Large intestine (tissue), 12 donors: Measurements from ENCODE around the gene OR1N1. TPM values are rescaled to one million over a fixed set of nuclear protein-coding genes. Genes with fewer than 3 reads are reported as not detected.
"Not testable (repeated sequence)": the region's sequence is repeated elsewhere in the genome, so short reads cannot be mapped to it uniquely, and the experiment has no call there.

Experiments used
- DNase-seq, 2 donors: peaks; one replicate each; pipeline versions ENCODE4 v3.0.0 to v3.0.0-alpha.2; 2013
- H3K27ac ChIP-seq: one replicate; pipeline ENCODE4 v1.5.1; 2013; ENCODE audit warnings: low read length
- H3K27me3 ChIP-seq: 2 replicates; pipeline ENCODE4 v1.6.1; 2013; ENCODE audit warnings: low read length; ENCODE audit not compliant: control insufficient read depth, insufficient read depth
- H3K36me3 ChIP-seq: 2 replicates; pipeline ENCODE4 v1.6.1; 2013; ENCODE audit warnings: low read length; ENCODE audit not compliant: control insufficient read depth, insufficient read depth
- H3K4me1 ChIP-seq: one replicate; pipeline ENCODE4 v1.6.1; 2013; ENCODE audit warnings: low read length; ENCODE audit not compliant: control insufficient read depth, insufficient read depth
- H3K4me3 ChIP-seq: one replicate; pipeline ENCODE4 v1.5.1; 2013; ENCODE audit warnings: low read length
- H3K9me3 ChIP-seq: one replicate; pipeline ENCODE4 v1.6.1; 2013; ENCODE audit warnings: mild to moderate bottlenecking, low read depth, low read length, moderate library complexity; ENCODE audit not compliant: control insufficient read depth
- WGBS: methylation state at CpG from one replicate; pipeline ENCODE4 v1.1.5; 2013; ENCODE audit warnings: low lambda C conversion rate; ENCODE audit not compliant: insufficient coverage; 5-methylcytosine and 5-hydroxymethylcytosine counted together
- long read RNA-seq, 11 donors: transcript quantifications; one replicate each; lab custom pipeline, GENCODE V29; 2026
- polyA plus RNA-seq: library from polyadenylated mRNA; unstranded; fragments of 120-200 nt; gene quantifications from one replicate; pipeline ENCODE4 v1.2.1, GENCODE V29; 2013

Gene OR1N1, protein sequence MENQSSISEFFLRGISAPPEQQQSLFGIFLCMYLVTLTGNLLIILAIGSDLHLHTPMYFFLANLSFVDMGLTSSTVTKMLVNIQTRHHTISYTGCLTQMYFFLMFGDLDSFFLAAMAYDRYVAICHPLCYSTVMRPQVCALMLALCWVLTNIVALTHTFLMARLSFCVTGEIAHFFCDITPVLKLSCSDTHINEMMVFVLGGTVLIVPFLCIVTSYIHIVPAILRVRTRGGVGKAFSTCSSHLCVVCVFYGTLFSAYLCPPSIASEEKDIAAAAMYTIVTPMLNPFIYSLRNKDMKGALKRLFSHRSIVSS
- polyA plus RNA-seq, result not detected
- long read RNA-seq, donor 1, result 0 reads
- long read RNA-seq, donor 2, result 0 reads
- long read RNA-seq, donor 3, result 0 reads
- long read RNA-seq, donor 4, result 0 reads
- long read RNA-seq, donor 5, result 0 reads
- long read RNA-seq, donor 6, result 0 reads
- long read RNA-seq, donor 7, result 0 reads
- long read RNA-seq, donor 8, result 0 reads
- long read RNA-seq, donor 9, result 0 reads
- long read RNA-seq, donor 10, result 0 reads
- long read RNA-seq, donor 11, result 0 reads

DNA sequence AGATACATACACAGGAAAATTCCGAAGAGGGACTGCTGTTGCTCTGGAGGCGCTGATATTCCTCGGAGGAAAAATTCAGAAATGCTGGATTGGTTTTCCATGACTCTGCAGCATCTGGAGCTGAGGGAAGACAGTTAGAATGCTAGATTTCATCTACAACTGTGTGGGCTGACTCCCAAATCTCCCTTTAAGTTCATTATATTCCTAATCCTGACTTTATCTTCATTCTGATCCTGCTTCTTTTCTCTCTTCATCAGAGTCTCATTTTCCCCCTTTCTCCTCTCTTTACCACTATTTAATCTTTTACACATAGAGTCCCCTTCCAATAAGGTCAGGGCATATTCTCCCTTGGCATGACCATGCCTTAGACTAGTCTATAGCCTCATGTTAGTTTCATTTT is at the start of gene OR1N1:
Gene OR1N1 (minus strand): TSS at position 101 of the 400 bp plus-strand sequence. CDS start 0 bp downstream, at position 101.
- Histone ChIP-seq H3K9me3 (no peaks in the 10 kb centered on the region), H3K27me3 (peaks cover 6% of the 10 kb centered on the region), H3K4me1 (no peaks in the 10 kb centered on the region), H3K4me3 (no peak within 1 kb of the TSS), H3K36me3 (no peaks in the 10 kb centered on the region), H3K27ac (no peak within 1 kb of the TSS)
- DNase-seq, result no peak
- no CpG with 5 or more reads among the region's 3 CpGs for WGBS

DNA sequence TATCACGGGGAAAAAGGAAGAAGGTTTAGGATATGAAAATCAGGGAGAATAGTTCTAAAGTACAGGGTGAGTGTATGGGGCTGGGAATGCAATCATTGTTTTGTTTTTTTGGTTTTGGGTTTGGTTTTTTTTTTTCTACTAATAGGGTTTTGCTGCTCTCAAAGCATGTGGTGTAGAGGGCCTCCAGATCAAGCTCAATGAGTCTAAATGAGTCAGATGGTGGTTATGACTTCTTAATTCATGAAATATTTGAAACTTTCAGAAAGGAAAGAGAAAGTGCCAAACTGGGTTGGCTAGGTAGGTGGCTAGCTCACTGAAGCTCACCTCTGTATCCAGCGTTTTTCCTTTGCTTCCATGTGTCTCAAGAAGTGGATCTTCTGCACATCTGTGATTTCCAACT is 45.4 kb upstream of the OR1N1 start:
- H3K27ac ChIP-seq, result no peak overlapping the region
- H3K4me3 ChIP-seq, result no peak overlapping the region
- no peaks in the 10 kb centered on the region for H3K9me3 ChIP-seq
- WGBS, result 83% methylated on average over 1 of the region's 2 CpGs
- no peaks in the 10 kb centered on the region for H3K4me1 ChIP-seq
- H3K27me3 ChIP-seq, result no peaks in the 10 kb centered on the region
- no peak for DNase-seq
- no peaks in the 10 kb centered on the region for H3K36me3 ChIP-seq

DNA sequence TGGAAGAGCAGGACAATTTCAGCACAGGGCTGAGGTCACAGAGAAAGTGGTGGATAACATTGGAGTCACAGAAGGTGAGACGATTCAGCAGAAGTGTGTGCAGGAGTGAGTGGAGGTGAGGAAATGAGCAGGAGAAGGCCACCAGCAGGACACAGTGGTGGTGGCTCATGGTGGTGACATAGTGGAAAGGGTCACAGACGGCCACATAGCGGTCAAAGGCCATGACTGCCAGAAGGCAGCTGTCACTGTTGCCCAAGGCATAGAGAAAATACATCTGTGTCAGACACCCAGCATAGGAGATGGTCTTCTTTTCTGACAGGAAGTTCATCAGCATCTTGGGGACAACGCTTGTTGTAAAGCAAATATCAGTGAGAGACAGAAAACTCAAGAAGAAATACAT is 40.8 kb upstream of the OR1N1 start:
- no peaks in the 10 kb centered on the region for H3K27me3 ChIP-seq
- DNase-seq, result no peak
- no peaks in the 10 kb centered on the region for H3K4me1 ChIP-seq

DNA sequence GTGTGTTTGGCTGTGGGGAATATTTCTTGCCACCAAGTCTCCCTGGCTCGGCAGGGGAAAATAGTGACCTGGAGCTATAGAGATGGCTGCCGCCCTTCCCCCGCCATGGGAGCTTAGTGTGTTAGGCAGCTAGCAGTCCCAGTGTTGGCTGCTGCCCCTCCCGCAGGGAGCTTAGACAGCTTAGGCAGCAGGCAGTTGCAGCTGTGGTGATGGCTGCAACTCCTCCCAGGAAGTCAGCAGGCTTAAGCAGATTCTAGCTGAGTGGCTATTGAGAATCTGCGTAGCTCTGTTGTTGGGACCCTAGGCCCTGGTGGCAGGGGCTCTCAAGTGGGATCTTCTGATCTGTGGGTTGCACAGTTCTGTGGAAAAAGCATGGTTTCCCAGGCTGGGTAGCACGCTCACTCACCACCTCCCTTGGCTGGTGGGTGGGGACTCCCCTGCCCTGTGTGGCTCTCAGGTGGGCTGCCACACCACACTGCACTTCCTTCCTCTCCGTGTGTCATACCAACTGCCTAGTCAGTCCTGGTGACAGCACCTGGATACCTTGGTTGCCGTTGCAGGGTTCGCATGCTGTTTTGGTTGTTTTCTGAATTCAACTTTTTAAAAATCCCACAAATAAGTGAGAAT is 35.2 kb upstream of the OR1N1 start:
- peak in 1 of 2 donors; percentile 2 for DNase-seq
- no CpG with 5 or more reads among the region's 9 CpGs for WGBS

More for the DNA sequence above, 40.8 kb upstream of the OR1N1 start:
- H3K9me3 ChIP-seq, result no peaks in the 10 kb centered on the region
- no peaks in the 10 kb centered on the region for H3K36me3 ChIP-seq
- no CpG with 5 or more reads among the region's 4 CpGs for WGBS
- H3K27ac ChIP-seq, result no peak overlapping the region
- H3K4me3 ChIP-seq, result no peak overlapping the region

GRCh38 chr9:122561446-122561845 is 34.4 kb upstream of the OR1N1 start:
- WGBS, result 78% methylated on average over 1 of the region's 4 CpGs
- H3K9me3 ChIP-seq, result no peaks in the 10 kb centered on the region
- DNase-seq, result no peak
- H3K36me3 ChIP-seq, result no peaks in the 10 kb centered on the region
- H3K4me3 ChIP-seq, result no peak overlapping the region
- H3K27me3 ChIP-seq, result no peaks in the 10 kb centered on the region
- H3K27ac ChIP-seq, result no peak overlapping the region
- no peaks in the 10 kb centered on the region for H3K4me1 ChIP-seq

More for the DNA sequence above, 35.2 kb upstream of the OR1N1 start:
- no peaks in the 10 kb centered on the region for H3K36me3 ChIP-seq
- H3K27ac ChIP-seq, result no peak overlapping the region
- no peaks in the 10 kb centered on the region for H3K9me3 ChIP-seq
- no peak overlapping the region for H3K4me3 ChIP-seq
- no peaks in the 10 kb centered on the region for H3K27me3 ChIP-seq
- H3K4me1 ChIP-seq, result no peaks in the 10 kb centered on the region

DNA sequence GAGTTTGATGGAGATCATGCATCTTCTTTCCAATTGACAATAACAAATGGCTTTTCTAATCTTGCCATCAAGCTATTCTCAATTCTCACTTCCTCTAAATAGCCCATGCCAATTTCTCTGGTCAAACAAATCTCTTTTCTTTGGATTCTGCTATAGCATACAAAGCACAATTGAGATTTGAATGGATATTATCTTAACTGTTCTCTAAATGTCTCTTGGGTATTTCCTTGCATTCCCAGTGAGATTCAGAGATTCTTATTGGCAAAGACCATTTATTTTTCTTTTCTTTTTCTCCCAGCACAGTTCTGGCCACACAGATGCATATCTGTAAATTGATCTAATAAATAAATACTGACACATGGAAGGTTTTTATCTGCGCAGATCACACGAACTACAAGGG is 25.7 kb upstream of the OR1N1 start, which contains the start of gene OR1N2:
Gene OR1N2 (plus strand): TSS at position 301 of the 400 bp plus-strand sequence. CDS start 100 bp downstream, outside the sequence.
- H3K27ac ChIP-seq, result no peak within 1 kb of the TSS
- WGBS, result no CpG with 5 or more reads among the region's 2 CpGs
- no peaks in the 10 kb centered on the region for H3K4me1 ChIP-seq
- peaks cover 6% of the 10 kb centered on the region for H3K27me3 ChIP-seq
- no peaks in the 10 kb centered on the region for H3K9me3 ChIP-seq
- H3K36me3 ChIP-seq, result no peaks in the 10 kb centered on the region
- no peak for DNase-seq
- H3K4me3 ChIP-seq, result no peak within 1 kb of the TSS

DNA sequence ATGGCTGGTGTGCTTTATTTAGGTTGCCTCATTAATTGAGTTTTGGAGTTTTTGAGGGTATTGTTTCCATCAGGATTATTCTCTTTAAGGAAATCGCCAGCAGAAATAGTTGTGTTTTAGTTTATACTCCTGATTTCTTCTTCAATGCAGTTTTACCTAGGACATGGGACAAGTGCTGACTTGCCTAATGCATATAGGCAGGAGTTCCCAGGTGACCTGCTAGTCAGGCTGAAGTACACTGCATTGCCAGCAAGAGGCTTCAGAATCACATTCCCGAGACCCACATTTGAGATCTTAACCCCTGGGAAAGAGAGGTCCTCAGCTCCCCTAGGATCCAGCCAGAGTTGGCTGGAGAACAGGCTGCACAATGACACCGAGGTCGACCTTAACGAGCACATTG is 24.3 kb upstream of the OR1N1 start:
- Histone ChIP-seq H3K4me3 (no peak overlapping the region), H3K27me3 (peaks cover 6% of the 10 kb centered on the region), H3K4me1 (no peaks in the 10 kb centered on the region), H3K36me3 (no peaks in the 10 kb centered on the region), H3K9me3 (no peaks in the 10 kb centered on the region), H3K27ac (no peak overlapping the region)
- DNase-seq, result no peak
- no CpG with 5 or more reads among the region's 5 CpGs for WGBS

GRCh38 chr9:122546196-122546595 is 19.1 kb upstream of the OR1N1 start:
- Histone ChIP-seq H3K4me3 (no peak overlapping the region), H3K27ac (no peak overlapping the region), H3K27me3 (no peaks in the 10 kb centered on the region), H3K4me1 (no peaks in the 10 kb centered on the region), H3K9me3 (no peaks in the 10 kb centered on the region), H3K36me3 (no peaks in the 10 kb centered on the region)
- 80% methylated on average over 1 of the region's 8 CpGs for WGBS
- DNase-seq, result no peak

DNA sequence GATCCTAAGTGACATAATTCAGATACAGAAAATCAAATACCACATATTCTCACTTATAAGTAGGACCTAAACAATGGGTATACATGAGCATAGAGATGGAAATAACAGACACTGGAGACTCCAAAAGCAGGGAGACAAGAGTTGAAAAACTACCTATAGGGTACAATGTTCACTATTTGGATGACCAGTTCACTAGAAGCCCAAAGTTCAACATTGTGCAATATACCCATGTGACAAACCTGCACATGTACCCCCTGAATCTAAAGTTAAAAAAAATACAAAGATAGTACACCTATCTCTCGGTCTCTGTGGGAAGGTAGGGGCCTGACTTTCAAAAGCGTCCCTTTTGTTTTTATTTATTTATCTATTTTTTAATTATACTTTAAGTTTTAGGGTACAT is 11.7 kb upstream of the OR1N1 start:
- 100% methylated on average over 1 of the region's 2 CpGs for WGBS
- Histone ChIP-seq H3K9me3 (no peaks in the 10 kb centered on the region), H3K27ac (no peak overlapping the region), H3K27me3 (no peaks in the 10 kb centered on the region), H3K36me3 (no peaks in the 10 kb centered on the region), H3K4me3 (no peak overlapping the region), H3K4me1 (no peaks in the 10 kb centered on the region)
- DNase-seq, result no peak

DNA sequence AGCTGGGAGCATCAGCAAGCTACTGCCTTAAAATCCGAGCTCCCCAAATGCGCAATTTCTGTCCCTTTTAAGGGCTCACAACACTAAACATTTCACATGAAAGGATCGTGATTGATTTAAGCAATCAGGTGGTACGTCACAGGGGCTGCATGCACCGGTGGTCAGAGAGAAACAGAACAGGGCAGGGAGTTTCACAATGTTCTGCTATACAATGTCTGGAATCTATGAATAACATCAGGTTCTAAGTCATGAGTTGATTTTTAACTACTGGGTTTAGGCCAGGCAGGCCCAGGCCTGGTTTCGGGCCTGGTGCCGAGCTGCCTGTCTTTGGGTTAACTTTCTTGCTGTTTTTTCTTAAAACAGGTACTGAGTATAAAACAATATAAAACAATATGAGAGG is 10.0 kb upstream of the OR1N1 start:
- H3K4me1 ChIP-seq, DNase-seq, H3K4me3 ChIP-seq, H3K36me3 ChIP-seq, H3K27ac ChIP-seq, H3K9me3 ChIP-seq, H3K27me3 ChIP-seq: not testable (repeated sequence)
- 90% methylated on average over 2 of the region's 7 CpGs for WGBS
